Common myeloid progenitor, CD34-positive (primary cell): ENCODE data around the gene ABCC3.
A peak's percentile ranks its signal among the peaks of the same experiment; 100 is the strongest.

Source experiments
- CTCF ChIA-PET: fragments of 350-600 bp; sonication (Branson Sonifier 250); formaldehyde crosslinking; loops from one replicate; lab custom pipeline; 2021; ENCODE audit warnings: antibody characterized with exemption; lab: Charles Lee
- POLR2A ChIA-PET: fragments of 350-600 bp; sonication (Branson Sonifier 250); formaldehyde crosslinking; loops from one replicate; lab custom pipeline; 2021; ENCODE audit warnings: antibody characterized with exemption; lab: Charles Lee
- DNase-seq, 3 donors: peaks; one replicate each; pipeline versions ENCODE4 v3.0.0 to v3.0.0-alpha.2; 2013
- H3K27ac ChIP-seq, 2 experiments: 1 replicate in 1 of 2; 2 replicates in 1 of 2; pipeline ENCODE4 v1.7.0; 2013; ENCODE audit warnings: inconsistent platforms in 2 of 2, low read length in 2 of 2, mild to moderate bottlenecking in 2 of 2, low read depth in 1 of 2, moderate library complexity in 1 of 2; ENCODE audit not compliant: severe bottlenecking in 2 of 2, insufficient read depth in 1 of 2, poor library complexity in 1 of 2
- H3K27me3 ChIP-seq, 5 experiments: replicated peaks in 2 of 5; 1 replicate in 3 of 5; 2 replicates in 2 of 5; pipeline versions ENCODE4 v1.6.1 to v1.7.0; 2013; ENCODE audit warnings: low read length in 4 of 5, mild to moderate bottlenecking in 2 of 5, moderate library complexity in 2 of 5, inconsistent platforms in 1 of 5; ENCODE audit not compliant: insufficient read depth in 5 of 5, control insufficient read depth in 4 of 5
- H3K36me3 ChIP-seq, 4 experiments: 1 replicate in 2 of 4; 2 replicates in 2 of 4; pipeline versions ENCODE4 v1.6.1 to v1.7.0; 2013; ENCODE audit warnings: low read length in 3 of 4, control low read depth in 1 of 4, mild to moderate bottlenecking in 1 of 4; ENCODE audit not compliant: control insufficient read depth in 4 of 4, insufficient read depth in 4 of 4
- H3K4me1 ChIP-seq, 4 experiments: 1 replicate in 3 of 4; 2 replicates in 1 of 4; pipeline versions ENCODE4 v1.6.1 to v1.7.1; 2013; ENCODE audit warnings: low read length in 3 of 4, mild to moderate bottlenecking in 3 of 4, control low read depth in 1 of 4, inconsistent platforms in 1 of 4, moderate library complexity in 1 of 4; ENCODE audit not compliant: control insufficient read depth in 4 of 4, insufficient read depth in 4 of 4; ENCODE audit errors: control extremely low read depth in 1 of 4
- H3K4me3 ChIP-seq, 7 experiments: 1 replicate in 4 of 7; 2 replicates in 3 of 7; pipeline versions ENCODE4 v1.5.1 to v1.7.0; 2013; ENCODE audit warnings: mild to moderate bottlenecking in 7 of 7, low read length in 6 of 7, moderate library complexity in 6 of 7, inconsistent platforms in 2 of 7, low read depth in 2 of 7, control low read depth in 1 of 7; ENCODE audit not compliant: insufficient read depth in 4 of 7, control insufficient read depth in 1 of 7; ENCODE audit errors: extremely low read depth in 1 of 7
- H3K9me3 ChIP-seq, 5 experiments: 1 replicate in 4 of 5; 2 replicates in 1 of 5; pipeline versions ENCODE4 v1.6.1 to v1.7.1; 2013; ENCODE audit warnings: low read length in 4 of 5, mild to moderate bottlenecking in 2 of 5, inconsistent platforms in 1 of 5, low read depth in 1 of 5, moderate library complexity in 1 of 5; ENCODE audit not compliant: control insufficient read depth in 4 of 5, insufficient read depth in 2 of 5; ENCODE audit errors: control extremely low read depth in 1 of 5
- WGBS: methylation state at CpG from one replicate; pipeline ENCODE4 v1.1.5; 2013; ENCODE audit not compliant: insufficient coverage; 5-methylcytosine and 5-hydroxymethylcytosine counted together

Gene ABCC3

DNA sequence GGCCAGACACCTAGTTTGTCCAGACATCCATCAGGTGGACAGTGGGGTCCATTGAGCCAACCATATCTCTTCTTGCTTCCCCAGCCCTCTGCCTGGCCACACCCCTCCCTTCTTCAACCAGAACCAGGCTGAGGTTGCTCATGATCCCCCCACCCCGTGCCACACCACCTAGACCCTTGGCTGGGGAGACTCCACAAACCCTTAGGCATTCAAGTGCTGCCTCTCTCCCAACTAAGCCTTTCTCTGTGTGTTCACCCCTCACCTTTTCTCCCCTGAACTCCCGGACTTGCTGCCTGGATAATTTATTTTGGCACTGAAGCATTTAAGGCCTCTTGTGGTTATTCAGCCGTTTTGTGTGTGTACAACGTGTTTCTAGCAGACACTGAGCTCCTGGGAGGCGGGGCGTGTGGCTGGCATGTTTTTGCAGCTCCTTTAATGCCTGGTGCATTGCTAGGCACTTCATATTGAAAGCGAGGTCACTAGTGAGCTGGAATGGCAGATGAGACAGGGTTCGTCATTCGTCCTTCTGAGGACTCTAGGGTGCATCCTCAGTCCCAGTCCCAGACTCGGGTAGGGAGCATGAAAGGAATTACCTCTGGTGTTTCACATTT is 45.5 kb upstream of the ABCC3 start:
- H3K36me3 ChIP-seq, result no peaks in the 10 kb centered on the region
- no peaks in the 10 kb centered on the region for H3K9me3 ChIP-seq
- no peaks in the 10 kb centered on the region for H3K4me1 ChIP-seq
- 82% methylated on average over 10 of the region's 10 CpGs for WGBS
- no peak overlapping the region for H3K4me3 ChIP-seq
- H3K27ac ChIP-seq, result no peak overlapping the region
- ChIA-PET POLR2A (no interaction called here), CTCF (interaction anchor here (1.0 to 1.3 kb wide), 3 partner anchors 38 to 63 kb away, joined by 3 read pairs; partner anchors contain the start of gene EPN3)
- peaks cover 0 to 2% (median 0%) of the 10 kb centered on the region in 5 experiments for H3K27me3 ChIP-seq
- no peak for DNase-seq

GRCh38 chr17:50590946-50591737 is 43.5 kb upstream of the ABCC3 start:
- Histone ChIP-seq H3K27ac (no peak overlapping the region), H3K36me3 (no peaks in the 10 kb centered on the region), H3K4me3 (no peak overlapping the region), H3K27me3 (peaks cover 0 to 2% (median 0%) of the 10 kb centered on the region in 5 experiments), H3K4me1 (no peaks in the 10 kb centered on the region), H3K9me3 (no peaks in the 10 kb centered on the region)
- DNase-seq, result no peak
- ChIA-PET CTCF (no interaction called here), POLR2A (no interaction called here)
- WGBS, result 96% methylated on average over 20 of the region's 24 CpGs

GRCh38 chr17:50593321-50593720 is 41.4 kb upstream of the ABCC3 start:
- CTCF ChIA-PET, result interaction anchor here (2.9 kb wide), 1 partner anchor 34 kb away, joined by 8 read pairs; no protein-coding TSS in a partner anchor
- DNase-seq, result no peak
- Histone ChIP-seq H3K27ac (no peak overlapping the region), H3K4me3 (no peak overlapping the region), H3K36me3 (no peaks in the 10 kb centered on the region), H3K27me3 (peaks cover 0 to 2% (median 0%) of the 10 kb centered on the region in 5 experiments), H3K9me3 (no peaks in the 10 kb centered on the region), H3K4me1 (no peaks in the 10 kb centered on the region)
- WGBS, result 82% methylated on average over 5 of the region's 10 CpGs
- POLR2A ChIA-PET, result no interaction called here

DNA sequence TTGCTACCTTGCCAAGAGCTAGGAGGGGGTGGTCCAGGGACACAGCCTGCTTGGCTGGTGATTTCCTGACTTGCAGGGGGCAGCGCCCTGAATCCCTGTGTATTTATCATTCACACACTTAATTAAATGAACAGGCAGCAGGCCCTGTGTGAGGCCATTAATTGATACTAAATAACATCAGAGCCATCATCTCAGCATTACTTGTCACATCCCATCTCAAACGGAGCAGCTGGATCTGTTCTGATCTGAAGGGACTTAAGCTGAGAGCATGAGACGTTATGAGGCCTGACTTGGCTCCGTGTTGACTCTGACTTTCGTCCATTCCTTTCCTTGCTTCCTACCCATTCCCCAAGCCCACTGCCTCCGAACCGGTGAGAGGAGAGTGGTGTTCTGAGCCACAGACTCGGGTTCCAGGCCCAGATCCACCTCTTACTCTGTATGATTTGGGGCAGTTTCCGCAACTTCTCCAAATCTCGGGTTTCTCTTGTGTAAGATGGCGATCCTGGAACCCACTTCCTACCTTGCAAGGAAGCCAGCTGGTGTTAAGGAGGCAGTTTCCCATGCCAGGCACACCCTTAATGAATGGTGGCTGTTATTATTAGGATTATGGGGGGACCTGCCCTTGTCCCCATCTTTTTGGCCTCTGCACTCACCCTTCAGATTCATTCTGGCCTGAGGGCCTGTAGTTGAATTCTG is 40.4 kb upstream of the ABCC3 start:
- CTCF ChIA-PET, result interaction anchor here (2.9 kb wide), 1 partner anchor 33 kb away, joined by 8 read pairs; no protein-coding TSS in a partner anchor
- WGBS, result 94% methylated on average over 6 of the region's 11 CpGs
- H3K27me3 ChIP-seq, result no peaks in the 10 kb centered on the region

DNA sequence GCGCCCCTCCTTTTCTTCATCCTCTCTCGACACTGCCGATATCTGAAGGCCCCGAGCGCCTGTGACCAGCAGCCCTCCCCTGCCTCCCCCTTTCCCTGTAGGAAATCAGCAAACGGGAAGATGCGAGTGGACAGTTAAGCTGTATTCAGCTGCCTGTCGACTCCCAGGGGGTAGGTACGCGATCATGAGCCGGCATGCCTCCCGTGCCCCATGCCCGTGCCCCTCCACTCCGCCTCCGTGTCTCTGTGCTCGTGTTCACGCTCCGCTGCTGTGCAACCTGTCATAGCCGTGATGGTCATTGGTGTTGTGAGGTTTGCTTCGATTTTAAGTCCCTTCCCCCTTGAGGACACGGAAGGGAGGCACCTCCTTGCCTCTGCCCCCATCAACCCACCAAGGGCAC is 39.8 kb upstream of the ABCC3 start:
- no peaks in the 10 kb centered on the region for H3K36me3 ChIP-seq
- DNase-seq, result no peak
- no peak overlapping the region for H3K4me3 ChIP-seq
- WGBS, result 96% methylated on average over 19 of the region's 21 CpGs
- H3K9me3 ChIP-seq, result no peaks in the 10 kb centered on the region
- no peak overlapping the region for H3K27ac ChIP-seq
- no peaks in the 10 kb centered on the region for H3K4me1 ChIP-seq
- ChIA-PET CTCF (interaction anchor here (2.9 kb wide), 1 partner anchor 32 kb away, joined by 8 read pairs; no protein-coding TSS in a partner anchor), POLR2A (no interaction called here)
- H3K27me3 ChIP-seq, result peaks cover 0 to 1% (median 0%) of the 10 kb centered on the region in 5 experiments

More for the DNA sequence above, 40.4 kb upstream of the ABCC3 start:
- POLR2A ChIA-PET, result no interaction called here
- Histone ChIP-seq H3K9me3 (no peaks in the 10 kb centered on the region), H3K27ac (no peak overlapping the region), H3K36me3 (no peaks in the 10 kb centered on the region), H3K4me1 (no peaks in the 10 kb centered on the region), H3K4me3 (no peak overlapping the region)
- no peak for DNase-seq

- Histone ChIP-seq H3K36me3 (no peaks in the 10 kb centered on the region), H3K4me3 (no peak overlapping the region), H3K27ac (no peak overlapping the region), H3K4me1 (no peaks in the 10 kb centered on the region), H3K27me3 (peaks cover 0 to 3% (median 0%) of the 10 kb centered on the region in 5 experiments), H3K9me3 (no peaks in the 10 kb centered on the region)
- peak in 2 of 3 donors; percentile 19 to 20 for DNase-seq
- ChIA-PET CTCF (interaction anchor here (0.6 to 1.2 kb wide), 3 partner anchors 9 to 362 kb away, joined by 3 to 4 read pairs (median 3); no protein-coding TSS in a partner anchor), POLR2A (no interaction called here)
- 83% methylated on average over 25 of the region's 34 CpGs for WGBS
Observed at GRCh38 chr17:50596191-50597037, 38.3 kb upstream of the ABCC3 start.
